IPS-20b (cell line): ENCODE measurements around the gene AGO1.
"Not testable (repeated sequence)": the region's sequence is repeated elsewhere in the genome, so short reads cannot be mapped to it uniquely, and the experiment has no call there.

Experiments
- H3K27ac ChIP-seq: one replicate; pipeline ENCODE4 v1.5.1; 2013; ENCODE audit warnings: low read length
- H3K27me3 ChIP-seq: 2 replicates; pipeline ENCODE4 v1.6.1; 2013; ENCODE audit warnings: mild to moderate bottlenecking, low read length, inconsistent platforms; ENCODE audit not compliant: insufficient read depth
- H3K36me3 ChIP-seq: 2 replicates; pipeline ENCODE4 v1.6.1; 2013; ENCODE audit warnings: low read depth, mild to moderate bottlenecking, inconsistent platforms, low read length, moderate library complexity; ENCODE audit not compliant: insufficient read depth
- H3K4me1 ChIP-seq: 2 replicates; pipeline ENCODE4 v1.6.1; 2013; ENCODE audit warnings: mild to moderate bottlenecking, control low read depth, inconsistent platforms, low read length, moderate library complexity; ENCODE audit not compliant: insufficient read depth
- H3K4me3 ChIP-seq: 2 replicates; pipeline ENCODE4 v1.5.1; 2013; ENCODE audit warnings: mild to moderate bottlenecking, low read length, inconsistent platforms
- H3K9ac ChIP-seq: 2 replicates; pipeline ENCODE4 v1.6.1; 2013; ENCODE audit warnings: low read depth, mild to moderate bottlenecking, inconsistent platforms, low read length, moderate library complexity
- H3K9me3 ChIP-seq: 2 replicates; pipeline ENCODE4 v1.6.1; 2013; ENCODE audit warnings: mild to moderate bottlenecking, low read depth, low read length, inconsistent platforms; ENCODE audit not compliant: insufficient read depth

AGO1 gene

DNA sequence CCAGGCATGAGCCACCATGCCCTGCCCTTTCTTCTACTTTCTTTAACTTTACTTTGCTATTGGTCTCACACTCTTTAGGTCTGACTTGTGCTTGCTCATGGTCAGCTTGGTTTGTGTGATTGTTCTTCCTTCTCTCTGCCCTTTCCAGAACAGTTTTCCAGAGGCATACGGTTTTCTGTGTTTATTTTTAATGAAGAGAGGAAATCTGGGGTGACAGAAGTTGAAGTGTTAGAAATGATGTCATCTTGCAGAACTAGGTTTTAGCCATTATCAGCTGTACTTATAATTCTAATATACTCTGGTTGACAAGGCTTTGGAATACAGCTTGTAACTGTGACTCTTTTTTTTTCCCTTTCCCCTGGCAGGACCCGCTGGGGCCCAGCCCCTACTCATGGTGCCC lies 62.3 kb downstream of the AGO1 start:
- H3K4me1 ChIP-seq, result no peaks in the 10 kb centered on the region; the same call in 1 of the 2 replicates
- no peak overlapping the region for H3K4me3 ChIP-seq
- no peaks in the 10 kb centered on the region for H3K9me3 ChIP-seq
- H3K36me3 ChIP-seq, result peaks cover 15% of the 10 kb centered on the region; the same call in 1 of the 2 replicates
- H3K27ac ChIP-seq, result no peak overlapping the region
- no peak overlapping the region for H3K9ac ChIP-seq
- no peaks in the 10 kb centered on the region for H3K27me3 ChIP-seq

DNA sequence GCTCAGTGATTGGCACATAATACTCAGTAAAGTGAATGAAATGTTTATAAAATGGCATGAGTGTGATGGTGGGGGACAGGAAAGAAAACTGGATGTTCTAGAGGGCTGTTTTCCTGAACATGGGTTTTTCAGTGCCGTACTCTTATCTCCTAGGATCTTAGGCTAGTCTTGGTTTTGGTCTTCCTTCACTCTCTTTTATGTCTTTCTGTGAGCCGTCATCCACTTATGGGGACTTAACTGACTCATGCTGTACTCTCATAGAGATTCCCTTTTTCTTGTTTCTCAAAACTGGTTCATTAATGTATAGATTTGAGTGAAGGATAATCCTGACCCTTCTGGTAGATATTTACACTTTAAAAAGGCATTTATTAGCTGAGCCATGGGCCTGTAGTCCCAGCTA lies 64.5 kb downstream of the AGO1 start:
- Histone ChIP-seq H3K9ac (no peak overlapping the region), H3K4me3 (no peak overlapping the region), H3K4me1 (no peaks in the 10 kb centered on the region; the same call in 1 of the 2 replicates), H3K27ac (no peak overlapping the region), H3K9me3 (no peaks in the 10 kb centered on the region), H3K27me3 (no peaks in the 10 kb centered on the region), H3K36me3 (peaks cover 15% of the 10 kb centered on the region; the same call in 1 of the 2 replicates)

DNA sequence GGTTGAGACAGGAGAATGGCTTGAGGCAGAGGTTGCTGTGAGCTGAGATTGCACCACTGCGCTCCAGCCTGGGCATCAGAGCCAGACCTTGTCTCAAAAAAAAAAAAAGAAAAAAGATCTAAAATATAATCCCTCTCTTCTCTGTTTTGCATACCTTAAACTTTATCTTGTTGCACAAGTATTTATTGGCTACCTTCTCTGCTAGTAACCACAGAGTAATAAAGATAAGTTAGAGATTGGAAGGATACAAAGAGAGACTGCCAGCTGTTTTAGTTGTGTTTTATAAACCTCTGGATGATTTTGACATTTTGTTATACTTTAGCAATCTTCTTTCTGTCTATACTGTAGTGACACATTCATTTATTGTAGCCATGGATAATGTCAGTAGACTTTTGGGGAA lies 75.5 kb downstream of the AGO1 start:
- Histone ChIP-seq H3K27ac (no peak overlapping the region), H3K9ac (no peak overlapping the region), H3K4me3 (no peak overlapping the region), H3K27me3 (no peaks in the 10 kb centered on the region), H3K36me3 (peaks cover 5% of the 10 kb centered on the region; the same call in 1 of the 2 replicates), H3K4me1 (no peaks in the 10 kb centered on the region), H3K9me3 (no peaks in the 10 kb centered on the region)

DNA sequence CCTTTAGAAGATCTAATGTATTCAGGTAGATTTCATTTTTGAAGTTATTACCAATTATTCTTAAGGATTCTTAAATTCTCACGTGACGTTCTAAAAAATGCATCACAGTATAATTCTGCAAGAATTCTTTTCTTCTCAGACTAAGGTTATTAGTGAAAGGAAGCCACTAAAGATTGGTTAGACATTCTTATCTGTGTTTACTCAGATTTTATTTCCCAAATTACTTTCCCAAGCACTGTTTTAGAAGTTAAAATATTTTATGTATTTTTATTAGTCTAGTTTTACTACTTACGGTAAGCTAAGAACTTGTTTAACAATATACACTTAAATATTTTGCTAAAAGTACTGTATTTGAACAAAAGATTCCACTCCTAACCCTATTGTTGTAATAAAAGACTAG lies 76.3 kb downstream of the AGO1 start:
- Histone ChIP-seq H3K9me3 (no peaks in the 10 kb centered on the region), H3K36me3 (peaks cover 5% of the 10 kb centered on the region; the same call in 1 of the 2 replicates), H3K27ac (no peak overlapping the region), H3K9ac (no peak overlapping the region), H3K4me3 (no peak overlapping the region), H3K4me1 (no peaks in the 10 kb centered on the region), H3K27me3 (no peaks in the 10 kb centered on the region)

DNA sequence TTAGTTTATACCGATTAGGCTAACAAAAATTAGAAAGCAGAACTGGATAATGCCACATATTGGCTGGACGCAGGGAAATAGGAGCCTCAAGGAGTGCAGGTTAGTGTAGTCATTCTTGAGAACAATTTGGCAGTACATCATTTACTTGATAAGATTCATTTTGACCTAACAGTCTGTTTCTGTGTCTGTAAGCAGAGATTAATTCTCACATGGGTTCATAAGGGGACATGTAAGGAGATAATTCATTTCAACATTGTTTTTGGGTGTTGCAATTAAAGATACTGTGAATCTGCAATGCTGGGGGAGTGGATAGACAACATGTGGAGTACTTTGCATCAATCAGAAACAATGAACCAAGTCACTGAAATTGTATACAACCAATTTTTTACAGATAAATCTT lies 79.9 kb downstream of the AGO1 start:
- H3K4me3 ChIP-seq, result no peak overlapping the region
- H3K27ac ChIP-seq, result no peak overlapping the region
- H3K9ac ChIP-seq, result no peak overlapping the region
- no peaks in the 10 kb centered on the region for H3K4me1 ChIP-seq
- peaks cover 6% of the 10 kb centered on the region for H3K36me3 ChIP-seq
- H3K27me3 ChIP-seq, result no peaks in the 10 kb centered on the region
- H3K9me3 ChIP-seq, result no peaks in the 10 kb centered on the region

DNA sequence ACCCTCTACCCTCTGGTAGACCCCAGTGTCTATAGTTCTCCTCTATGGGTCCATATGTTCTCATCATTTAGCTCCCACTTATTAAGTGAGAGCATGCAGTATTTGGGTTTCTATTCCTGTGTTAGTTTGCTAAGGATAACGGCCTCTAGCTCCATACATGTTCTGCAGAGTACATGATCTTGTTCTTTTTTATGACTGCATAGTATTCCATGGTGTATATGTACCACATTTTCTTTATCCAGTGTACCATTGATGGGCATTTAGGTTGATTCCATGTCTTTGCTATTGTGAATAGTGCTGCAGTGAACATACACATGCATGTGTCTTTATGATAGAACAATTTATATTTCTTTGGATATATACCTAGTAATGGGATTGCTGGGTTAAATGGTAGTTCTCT lies 81.3 kb downstream of the AGO1 start:
- H3K4me3 ChIP-seq, H3K4me1 ChIP-seq, H3K9ac ChIP-seq, H3K9me3 ChIP-seq, H3K27me3 ChIP-seq, H3K27ac ChIP-seq: not testable (repeated sequence)
- H3K36me3 ChIP-seq, result peaks cover 13% of the 10 kb centered on the region

DNA sequence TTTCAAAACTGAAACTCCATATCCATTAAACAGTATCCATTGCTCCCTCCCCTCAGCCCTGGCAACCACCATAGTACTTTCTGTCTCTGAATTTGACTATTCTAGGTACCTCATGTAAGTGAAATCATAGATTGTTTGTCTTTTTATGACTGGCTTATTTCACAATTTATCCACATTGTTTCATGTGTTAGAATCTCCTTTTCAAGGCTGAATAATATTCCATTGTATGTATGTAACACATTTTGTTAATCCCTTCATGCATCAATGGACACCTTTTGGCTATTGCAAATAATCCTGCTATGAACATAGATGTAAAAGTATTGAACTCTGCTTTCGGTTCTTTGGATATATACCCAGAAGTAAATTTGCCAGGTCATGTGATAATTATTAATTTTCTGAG lies 85.4 kb downstream of the AGO1 start:
- no peak overlapping the region for H3K9ac ChIP-seq
- no peaks in the 10 kb centered on the region for H3K27me3 ChIP-seq
- no peak overlapping the region for H3K27ac ChIP-seq
- H3K9me3 ChIP-seq, result no peaks in the 10 kb centered on the region
- H3K4me3 ChIP-seq, result no peak overlapping the region
- H3K4me1 ChIP-seq, result no peaks in the 10 kb centered on the region
- peaks cover 23% of the 10 kb centered on the region for H3K36me3 ChIP-seq

DNA sequence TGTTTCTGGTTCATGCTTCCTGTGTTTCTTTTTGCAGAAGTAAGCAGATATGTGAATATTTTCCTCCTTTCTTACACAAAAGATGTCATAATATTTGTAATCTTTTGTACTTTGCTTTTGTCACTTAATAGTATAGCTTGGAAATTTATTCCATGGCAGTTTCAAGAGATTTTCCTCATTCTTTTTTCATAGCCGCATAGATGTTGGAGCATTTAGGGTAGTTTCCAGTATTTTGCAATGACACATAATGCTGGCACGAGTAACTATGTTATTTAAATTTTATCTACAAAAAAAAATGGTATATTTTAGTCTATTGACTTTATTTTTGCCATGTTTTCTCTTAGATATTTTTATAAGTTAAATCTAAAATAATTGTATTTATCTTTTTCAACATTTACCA lies 88.6 kb downstream of the AGO1 start:
- Histone ChIP-seq H3K36me3 (peaks cover 35% of the 10 kb centered on the region), H3K4me1 (no peaks in the 10 kb centered on the region), H3K9ac (no peak overlapping the region), H3K27ac (no peak overlapping the region), H3K4me3 (no peak overlapping the region), H3K27me3 (no peaks in the 10 kb centered on the region), H3K9me3 (no peaks in the 10 kb centered on the region)

DNA sequence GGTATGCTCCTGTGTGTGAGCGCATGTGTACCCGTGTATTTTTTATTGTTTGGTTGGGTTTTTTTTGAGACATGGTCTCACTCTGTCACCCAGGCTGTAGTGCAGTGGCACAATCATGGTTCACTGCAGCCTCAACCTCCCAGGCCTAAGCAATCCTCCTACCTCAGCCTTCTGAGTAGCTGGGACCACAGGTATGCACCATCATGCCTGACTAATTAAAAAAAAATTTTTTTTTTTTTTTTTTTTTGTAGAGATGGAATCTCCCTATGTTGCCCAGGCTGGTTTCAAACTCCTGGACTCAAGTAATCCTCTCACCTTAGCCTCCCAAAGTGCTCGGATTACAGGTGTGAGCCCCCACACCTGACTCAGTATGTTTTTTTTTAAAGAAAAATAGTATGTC lies 89.6 kb downstream of the AGO1 start:
- H3K27ac ChIP-seq, H3K4me3 ChIP-seq, H3K4me1 ChIP-seq, H3K27me3 ChIP-seq, H3K9me3 ChIP-seq, H3K9ac ChIP-seq: not testable (repeated sequence)
- peaks cover 34% of the 10 kb centered on the region for H3K36me3 ChIP-seq

DNA sequence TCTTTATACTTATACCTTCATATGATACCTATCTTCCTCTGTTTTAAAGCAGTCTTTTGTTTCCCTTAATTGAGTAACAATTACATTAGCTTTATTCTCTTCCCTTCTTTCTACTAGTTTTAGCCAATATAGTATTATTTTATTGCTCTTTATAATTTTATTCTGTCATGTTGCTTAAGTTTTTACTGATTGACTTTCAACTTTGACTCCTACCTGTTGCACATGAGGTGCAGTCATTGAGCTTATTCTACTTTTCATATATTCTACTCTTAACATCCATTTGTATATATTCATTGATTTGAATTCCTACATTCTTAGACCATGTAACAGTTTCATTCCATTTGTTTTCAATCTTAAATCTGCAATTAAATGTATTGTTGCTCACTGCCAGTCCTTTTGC lies 97.1 kb downstream of the AGO1 start:
- Histone ChIP-seq H3K27me3 (no peaks in the 10 kb centered on the region), H3K9me3 (no peaks in the 10 kb centered on the region), H3K4me1 (no peaks in the 10 kb centered on the region), H3K9ac (no peak overlapping the region), H3K4me3 (no peak overlapping the region), H3K27ac (no peak overlapping the region), H3K36me3 (peaks cover 31% of the 10 kb centered on the region; the same call in 1 of the 2 replicates)
